ENCODE measurements around the gene RBM4. TPM values are rescaled to one million over a fixed set of nuclear protein-coding genes. Genes with fewer than 3 reads are reported as not detected.
"Not testable (repeated sequence)": the region's sequence is repeated elsewhere in the genome, so short reads cannot be mapped to it uniquely, and the experiment has no call there.

The RBM4 gene
- polyA plus RNA-seq, 2 of the 4 experiments (the other 2 are of a cell fraction) = 171 to 264 TPM

DNA sequence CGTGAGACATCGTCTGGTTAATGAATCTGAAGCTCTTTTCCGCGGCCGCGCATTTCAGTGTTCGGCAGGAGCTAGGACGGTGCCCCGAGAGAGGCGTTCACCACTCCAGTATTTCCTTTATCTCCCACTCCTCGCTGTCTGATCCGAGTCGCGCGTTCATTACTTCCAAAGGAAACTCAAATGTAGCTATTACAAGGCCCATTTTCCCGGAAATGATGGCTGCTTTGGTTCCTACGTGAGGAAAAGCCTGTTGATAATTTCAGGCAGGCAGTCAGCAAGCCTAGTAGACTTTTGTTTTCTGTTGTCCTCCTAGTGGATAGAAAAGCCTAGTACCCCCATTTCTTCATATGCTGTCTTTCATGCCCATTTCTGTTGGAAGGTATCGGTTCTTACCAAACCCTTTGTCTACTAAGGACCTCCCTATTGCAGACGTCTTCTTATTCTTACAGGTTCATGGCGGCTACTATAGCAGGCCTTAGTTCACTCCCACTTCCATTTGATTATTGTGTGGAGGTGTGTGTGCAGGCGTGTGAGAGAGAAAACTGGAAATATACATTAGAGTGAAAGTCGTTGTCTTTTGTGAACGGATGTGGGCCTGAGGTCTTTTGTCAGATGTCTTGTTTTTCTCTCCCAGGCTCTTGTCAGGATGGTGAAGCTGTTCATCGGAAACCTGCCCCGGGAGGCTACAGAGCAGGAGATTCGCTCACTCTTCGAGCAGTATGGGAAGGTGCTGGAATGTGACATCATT is 737 bp downstream of the RBM4 start:
- H3K9me3 ChIP-seq = no peaks in the 10 kb centered on the region
- H3K4me1 ChIP-seq = peaks cover 48% of the 10 kb centered on the region
- DNase-seq (ENCODE audit: low read depth in 1 of 2, low spot score in 1 of 2) = peak in 1 of 2 experiments; percentile 31
- peak overlapping the region; percentile 83 for H3K4me2 ChIP-seq
- ChIA-PET POLR2A (interaction anchor here (1.2 to 3.0 kb wide), 10 partner anchors 10 to 159 kb away, joined by 3 to 60 read pairs (median 11); partner anchors contain the start of genes CCDC87, CCS, DPP3 and RBM14), CTCF (interaction anchor here (0.8 to 1.4 kb wide), 5 partner anchors 18 to 195 kb away, joined by 3 to 7 read pairs (median 3); partner anchors contain the start of gene RBM14)
- peak overlapping the region; percentile 88 to 90 for H3K27ac ChIP-seq
- TF ChIP-seq KDM5A (IDR thresholded peaks at IDR 0.05) = peak; percentile 51; the same call in 1 of the 2 replicates
- no peak for TF ChIP-seq BHLHE40 (IDR thresholded peaks at IDR 0.05; ENCODE audit: low read depth, low read length)
- peak overlapping the region; percentile 71 for H3K4me3 ChIP-seq
- FAIRE-seq = no peak
- 11% methylated on average over 27 of the region's 27 CpGs for WGBS (ENCODE audit: missing lambda C conversion rate)
- peak; percentile 1 to 6; a peak in 4 of 6 replicates for ATAC-seq

DNA sequence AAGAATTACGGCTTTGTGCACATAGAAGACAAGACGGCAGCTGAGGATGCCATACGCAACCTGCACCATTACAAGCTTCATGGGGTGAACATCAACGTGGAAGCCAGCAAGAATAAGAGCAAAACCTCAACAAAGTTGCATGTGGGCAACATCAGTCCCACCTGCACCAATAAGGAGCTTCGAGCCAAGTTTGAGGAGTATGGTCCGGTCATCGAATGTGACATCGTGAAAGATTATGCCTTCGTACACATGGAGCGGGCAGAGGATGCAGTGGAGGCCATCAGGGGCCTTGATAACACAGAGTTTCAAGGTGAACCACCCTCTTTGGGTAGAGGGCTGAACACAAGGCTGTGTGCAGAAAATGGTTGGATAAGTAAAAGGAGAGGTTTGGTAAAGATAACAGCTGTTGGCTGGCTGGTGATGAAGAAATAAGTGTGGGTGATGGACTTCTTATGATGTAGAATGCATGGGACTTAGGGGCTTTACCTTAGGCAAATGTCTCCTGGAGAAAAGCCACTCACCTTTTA is 1.4 kb downstream of the RBM4 start:
- POLR2A ChIA-PET = interaction anchor here (2.5 to 3.0 kb wide), 4 partner anchors 9 to 160 kb away, joined by 17 to 60 read pairs (median 27); partner anchors contain the start of genes DPP3, RBM14 and RBM4B
- CTCF ChIA-PET; ATAC-seq; H3K9me3 ChIP-seq; FAIRE-seq; DNase-seq (ENCODE audit: low read depth in 1 of 2, low spot score in 1 of 2); H3K27ac ChIP-seq: not testable (repeated sequence)
- Histone ChIP-seq H3K4me3 (peak overlapping the region; percentile 71), H3K4me1 (peaks cover 52% of the 10 kb centered on the region), H3K4me2 (peak overlapping the region; percentile 83)
- 68% methylated on average over 10 of the region's 10 CpGs for WGBS (ENCODE audit: missing lambda C conversion rate)

DNA sequence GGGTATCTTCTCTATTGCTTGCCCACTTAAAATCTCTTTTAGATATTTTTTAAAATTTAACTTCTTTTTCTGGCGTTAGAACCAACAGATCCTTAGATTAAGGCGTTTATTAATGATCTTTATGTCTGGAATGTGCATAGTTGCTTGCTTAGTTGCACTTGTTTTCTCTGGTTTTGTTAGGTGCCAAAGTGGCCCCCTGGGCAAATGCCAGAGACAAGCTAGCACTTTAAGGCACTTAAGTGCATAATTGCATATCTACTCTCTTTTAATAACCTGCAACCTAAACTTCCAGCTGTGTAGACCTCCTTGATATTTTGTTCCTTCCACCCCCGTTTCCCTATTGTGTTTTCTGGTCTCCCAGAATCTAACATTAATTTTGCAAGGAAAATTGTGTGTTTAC is 3.3 kb downstream of the RBM4 start:
- 33% methylated on average over 3 of the region's 3 CpGs for WGBS (ENCODE audit: missing lambda C conversion rate)
- Histone ChIP-seq H3K4me2 (peak overlapping the region; percentile 83), H3K27ac (no peak overlapping the region), H3K4me1 (peaks cover 58% of the 10 kb centered on the region), H3K4me3 (peak overlapping the region; percentile 71), H3K9me3 (no peaks in the 10 kb centered on the region)
- FAIRE-seq = no peak
- no peak for TF ChIP-seq FOSL2 (IDR thresholded peaks at IDR 0.05)
- TF ChIP-seq FOSL2 (CRISPR knock-in tag; IDR thresholded peaks at IDR 0.05) = no peak
- no peak for TF ChIP-seq POLR2A (IDR thresholded peaks at IDR 0.05; ENCODE audit: low read length)
- no peak for TF ChIP-seq EHF (CRISPR knock-in tag; IDR thresholded peaks at IDR 0.05)
- no peak for TF ChIP-seq ZC3H11A (IDR thresholded peaks at IDR 0.05)
- TF ChIP-seq TP53 (CRISPR knock-in tag; IDR thresholded peaks at IDR 0.05) = no peak
- no peak for TF ChIP-seq TFCP2L1 (CRISPR knock-in tag; IDR thresholded peaks at IDR 0.05)
- TF ChIP-seq RCOR1 (IDR thresholded peaks at IDR 0.05; ENCODE audit: low read depth, low read length) = no peak
- TF ChIP-seq CBX2 (IDR thresholded peaks at IDR 0.05; ENCODE audit: borderline replicate concordance, low read depth) = no peak
- ATAC-seq = no peak
- ChIA-PET POLR2A (no interaction called here), CTCF (interaction anchor here (0.8 kb wide), 1 partner anchor 37 kb away, joined by 4 read pairs; no protein-coding TSS in a partner anchor)
- no peak for DNase-seq (ENCODE audit: low read depth in 1 of 2, low spot score in 1 of 2)

DNA sequence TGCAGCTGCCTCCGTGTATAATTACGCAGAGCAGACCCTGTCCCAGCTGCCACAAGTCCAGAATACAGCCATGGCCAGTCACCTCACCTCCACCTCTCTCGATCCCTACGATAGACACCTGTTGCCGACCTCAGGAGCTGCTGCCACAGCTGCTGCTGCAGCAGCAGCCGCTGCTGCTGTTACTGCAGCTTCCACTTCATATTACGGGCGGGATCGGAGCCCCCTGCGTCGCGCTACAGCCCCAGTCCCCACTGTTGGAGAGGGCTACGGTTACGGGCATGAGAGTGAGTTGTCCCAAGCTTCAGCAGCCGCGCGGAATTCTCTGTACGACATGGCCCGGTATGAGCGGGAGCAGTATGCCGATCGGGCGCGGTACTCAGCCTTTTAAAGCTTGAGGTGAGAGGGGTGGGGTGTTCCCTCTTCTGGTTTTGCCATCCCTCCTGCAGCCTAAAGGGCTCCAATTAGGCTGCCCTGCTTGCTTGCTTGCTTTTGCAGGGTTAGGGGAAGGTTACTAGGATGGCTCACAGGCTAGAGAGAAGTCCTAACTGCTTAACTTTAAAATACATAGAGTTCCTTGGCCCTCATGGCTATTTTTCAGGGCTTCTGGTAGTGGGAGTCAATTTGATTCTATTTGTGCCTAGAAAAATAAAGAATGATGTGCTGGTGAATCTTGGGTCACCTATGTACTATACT is 5.4 kb downstream of the RBM4 start:
- Histone ChIP-seq H3K4me1 (peaks cover 49% of the 10 kb centered on the region), H3K4me3 (no peak overlapping the region), H3K27ac (no peak overlapping the region), H3K9me3 (no peaks in the 10 kb centered on the region), H3K4me2 (0 out of 3 replicates have a peak overlapping the region, but pooled peaks have one; percentile 11)
- 0 out of 2 replicates have a peak, but pooled peaks have one; percentile 65 for TF ChIP-seq POLR2AphosphoS2 (conservative IDR thresholded peaks at IDR 0.05; ENCODE audit: low read length)
- no peak for TF ChIP-seq HOXB13 (CRISPR knock-in tag; IDR thresholded peaks at IDR 0.05; ENCODE audit: low read depth)
- no peak for DNase-seq (ENCODE audit: low read depth in 1 of 2, low spot score in 1 of 2)
- FAIRE-seq = no peak
- 95% methylated on average over 24 of the region's 24 CpGs for WGBS (ENCODE audit: missing lambda C conversion rate)
- ChIA-PET POLR2A (no interaction called here), CTCF (interaction anchor here (0.5 to 1.4 kb wide), 4 partner anchors 26 to 1150 kb away, joined by 3 to 6 read pairs (median 4); partner anchors contain the start of gene RBM4B)
- no peak for ATAC-seq

DNA sequence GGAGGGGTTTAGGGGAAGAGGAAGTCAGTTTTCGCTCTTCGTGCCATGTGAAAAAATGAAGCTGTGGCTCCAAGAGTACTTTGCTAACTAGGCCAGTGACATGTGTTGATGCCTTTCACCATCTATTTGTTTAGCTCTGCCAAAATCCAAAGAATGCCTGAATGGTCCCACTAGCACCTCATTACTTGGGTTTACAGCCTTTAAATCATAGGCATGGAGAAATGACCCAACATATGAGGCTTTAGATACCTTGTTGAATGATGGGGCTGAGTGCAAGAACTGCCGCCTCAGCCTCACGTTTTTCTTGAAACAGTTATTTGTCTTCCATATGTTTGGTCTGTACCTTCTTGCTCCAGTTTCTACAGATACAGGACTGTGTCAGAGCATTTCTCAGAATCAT is 8.3 kb downstream of the RBM4 start:
- no peak for FAIRE-seq
- Histone ChIP-seq H3K4me3 (no peak overlapping the region), H3K9me3 (no peaks in the 10 kb centered on the region), H3K4me2 (no peak overlapping the region), H3K27ac (no peak overlapping the region), H3K4me1 (peaks cover 26% of the 10 kb centered on the region)
- TF ChIP-seq TFCP2L1 (CRISPR knock-in tag; IDR thresholded peaks at IDR 0.05) = no peak
- TF ChIP-seq, protein P1, sequence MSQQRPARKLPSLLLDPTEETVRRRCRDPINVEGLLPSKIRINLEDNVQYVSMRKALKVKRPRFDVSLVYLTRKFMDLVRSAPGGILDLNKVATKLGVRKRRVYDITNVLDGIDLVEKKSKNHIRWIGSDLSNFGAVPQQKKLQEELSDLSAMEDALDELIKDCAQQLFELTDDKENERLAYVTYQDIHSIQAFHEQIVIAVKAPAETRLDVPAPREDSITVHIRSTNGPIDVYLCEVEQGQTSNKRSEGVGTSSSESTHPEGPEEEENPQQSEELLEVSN (IDR thresholded peaks at IDR 0.05; ENCODE audit: borderline replicate concordance, low read depth) = no peak
- 96% methylated on average over 4 of the region's 4 CpGs for WGBS (ENCODE audit: missing lambda C conversion rate)
- ChIA-PET POLR2A (interaction anchor here (5.3 kb wide), 1 partner anchor 9 kb away, joined by 31 read pairs; the partner anchor contains the start of gene RBM4), CTCF (interaction anchor here (3.2 kb wide), 1 partner anchor 14 kb away, joined by 11 read pairs; no protein-coding TSS in a partner anchor)
- no peak for ATAC-seq
- DNase-seq (ENCODE audit: low read depth in 1 of 2, low spot score in 1 of 2) = no peak
